Epidermal melanocyte (primary cell): Measurements from ENCODE around the gene PPFIBP1.
"Not testable (repeated sequence)": the region's sequence is repeated elsewhere in the genome, so short reads cannot be mapped to it uniquely, and the experiment has no call there.

Experiments used
- DNase-seq: peaks from one replicate; pipeline ENCODE4 v3.0.0; 2011; ENCODE audit warnings: low spot score; ENCODE audit not compliant: insufficient read length

The PPFIBP1 gene

DNA sequence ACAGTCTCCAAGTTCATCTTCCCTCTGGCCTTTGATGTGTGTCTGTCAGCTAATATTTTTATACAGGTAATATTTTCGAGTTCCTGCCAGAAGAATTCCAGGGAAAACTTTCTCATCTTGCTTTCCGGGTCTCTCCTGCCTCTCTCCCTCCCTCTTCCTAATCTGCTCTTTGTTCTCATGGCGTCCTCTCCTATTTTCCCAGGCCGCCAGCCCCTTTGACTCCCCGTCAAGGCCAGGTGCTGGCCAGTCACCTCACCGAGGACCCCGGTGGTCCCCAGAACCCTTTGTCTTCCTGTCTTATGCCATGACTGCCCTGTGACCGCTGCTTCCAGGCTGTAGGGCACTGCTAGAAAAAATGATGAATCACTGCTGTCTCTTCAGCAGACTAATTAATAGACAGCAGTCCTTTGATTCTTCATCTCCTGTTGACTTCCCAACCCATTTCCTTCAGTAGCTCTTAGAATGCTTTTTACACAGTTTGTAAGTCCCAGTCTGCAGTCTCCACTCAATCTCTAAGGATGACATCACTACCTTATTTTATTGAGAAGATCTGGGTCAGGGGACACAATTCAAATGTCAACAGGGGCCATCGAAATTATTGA, 40.7 kb downstream of the PPFIBP1 start:
- DNase-seq, result peak; percentile 33

DNA sequence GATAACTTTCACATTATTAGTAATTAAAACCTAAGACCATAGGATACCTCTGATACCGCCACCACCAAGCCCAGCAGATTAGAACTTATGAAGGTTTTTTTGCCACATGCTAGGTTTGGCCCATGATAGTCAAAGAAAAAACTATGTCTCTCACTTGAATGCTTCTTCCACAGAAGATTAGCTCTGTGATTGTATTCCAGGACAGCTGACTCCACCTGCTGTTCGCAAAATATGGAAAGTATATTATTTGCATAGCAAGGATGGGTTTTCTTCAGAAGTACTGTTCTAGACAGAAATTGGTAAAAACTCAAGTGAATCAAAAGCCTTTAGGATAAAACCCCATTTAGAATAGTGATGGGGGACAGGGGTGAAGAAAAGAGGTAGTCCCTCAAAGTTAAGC, 42.2 kb downstream of the PPFIBP1 start:
- no peak for DNase-seq

DNA sequence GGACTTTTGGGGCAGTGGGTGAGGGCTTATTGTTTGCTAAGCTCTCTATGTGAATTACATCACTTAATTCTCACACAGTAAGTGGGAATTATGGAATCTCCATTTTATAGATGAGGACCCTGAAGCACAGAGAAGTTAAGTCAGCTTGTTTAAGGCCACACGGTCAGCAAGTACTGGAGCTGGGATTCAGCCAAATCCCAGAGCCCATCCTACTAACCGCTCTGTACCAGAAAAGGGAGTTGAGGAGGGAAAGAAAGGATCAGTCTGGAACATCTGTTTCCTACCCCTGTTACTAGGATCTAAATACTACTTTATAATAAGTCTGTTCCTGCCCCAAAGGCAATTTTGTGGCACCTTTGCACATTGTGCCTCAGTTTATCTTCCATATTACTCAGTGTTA, 42.6 kb downstream of the PPFIBP1 start:
- DNase-seq, result no peak

GRCh38 chr12:27571463-27571862, 47.5 kb downstream of the PPFIBP1 start:
- no peak for DNase-seq

GRCh38 chr12:27572486-27573255, 48.7 kb downstream of the PPFIBP1 start:
- DNase-seq, result no peak

DNA sequence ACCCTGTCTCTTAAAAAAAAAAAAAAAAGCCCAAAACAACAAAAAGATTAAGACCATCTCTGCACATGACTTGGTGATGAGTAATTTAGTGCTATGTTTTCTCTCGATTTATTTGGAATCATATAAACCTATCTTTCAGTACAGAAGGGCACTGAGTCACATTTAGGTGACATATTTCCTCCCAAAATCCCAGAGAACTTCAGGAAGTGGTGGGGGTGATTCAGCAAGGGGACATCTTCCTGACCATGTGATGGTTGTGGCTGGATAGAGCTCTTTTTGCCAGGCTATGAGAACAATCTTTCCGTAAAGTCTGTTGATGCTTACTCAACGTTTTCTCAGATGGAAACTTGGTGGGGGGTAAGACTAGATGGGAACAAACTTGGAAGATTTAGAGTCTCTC, 50.0 kb downstream of the PPFIBP1 start:
- DNase-seq, result no peak

DNA sequence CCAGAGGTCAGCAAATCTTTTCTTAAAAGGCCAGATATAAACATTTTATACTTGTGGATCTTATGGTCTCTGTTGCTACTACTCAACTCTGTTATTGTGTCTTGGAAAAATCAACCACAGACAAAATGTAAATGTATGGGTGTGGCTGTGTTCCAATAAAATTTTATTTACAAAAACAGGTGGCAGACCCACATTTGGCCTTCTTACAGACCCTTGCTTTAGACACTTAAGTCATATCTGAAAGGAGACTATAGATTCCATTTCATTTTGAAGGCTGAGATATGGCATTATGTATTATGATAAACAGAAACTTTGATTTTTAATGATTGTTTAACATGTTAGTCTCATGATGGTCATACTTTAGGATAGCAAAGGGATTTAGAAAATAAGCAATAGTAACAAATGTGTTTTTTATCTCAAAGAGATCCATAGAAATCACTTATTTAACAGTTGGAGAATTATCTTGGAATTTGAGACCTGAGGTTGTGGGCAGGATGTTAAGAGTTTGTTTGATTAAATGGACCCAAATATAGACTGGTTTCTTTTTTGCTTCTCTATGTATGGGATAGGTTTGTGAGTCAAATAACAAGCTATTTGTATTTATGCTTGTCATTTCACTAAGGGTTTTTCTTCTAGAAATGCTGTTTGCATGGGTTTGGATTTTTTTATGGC, 51.2 kb downstream of the PPFIBP1 start:
- DNase-seq, result no peak

DNA sequence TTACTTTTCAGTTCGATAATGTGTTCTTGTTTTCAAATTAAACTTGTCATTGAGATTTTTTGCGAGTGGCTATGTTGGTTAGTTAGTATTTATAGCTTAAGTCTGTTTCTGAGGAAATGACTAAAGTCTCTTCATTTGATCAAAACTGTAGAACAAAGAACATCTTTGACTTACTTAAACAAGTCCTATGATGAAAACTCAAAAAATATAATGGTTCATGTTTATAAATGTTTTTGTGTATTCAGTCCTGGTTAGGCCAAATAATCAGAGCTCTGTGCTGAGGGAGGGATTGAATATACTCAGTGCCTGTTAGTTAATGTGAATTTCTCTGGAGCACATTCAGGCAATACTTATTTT, 51.7 kb downstream of the PPFIBP1 start:
- peak; percentile 25 for DNase-seq

DNA sequence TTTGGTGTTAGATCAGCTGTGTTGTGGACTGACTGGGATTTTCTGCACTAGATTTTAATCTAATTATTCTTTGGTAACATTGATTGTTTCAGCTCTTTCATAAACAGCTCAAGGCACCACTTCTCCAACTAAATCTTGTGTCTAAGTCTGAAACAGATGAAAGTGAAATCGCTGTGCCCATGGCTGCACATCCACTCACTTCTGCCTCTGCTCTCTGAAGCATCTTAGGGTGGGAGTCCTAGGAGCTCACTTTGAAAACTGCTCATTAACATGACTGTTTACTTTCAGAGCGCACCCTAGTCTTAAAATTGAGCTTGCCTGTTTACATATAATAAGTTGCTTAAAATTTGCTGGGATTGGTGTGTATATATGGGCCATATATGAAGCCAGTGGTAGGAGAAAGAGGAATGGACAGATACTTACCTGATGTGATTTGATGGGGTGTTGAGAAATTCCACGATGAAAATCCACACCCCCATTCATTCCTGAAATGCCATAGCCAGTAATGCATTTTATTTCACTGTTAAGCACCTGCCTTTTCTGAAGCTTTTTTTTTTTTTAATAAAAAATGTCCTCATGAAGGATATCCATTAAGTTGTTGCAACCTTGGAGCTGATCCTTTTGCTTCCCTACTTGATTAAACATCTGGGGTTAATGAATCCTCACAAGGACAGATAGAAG, 52.8 kb downstream of the PPFIBP1 start:
- no peak for DNase-seq

DNA sequence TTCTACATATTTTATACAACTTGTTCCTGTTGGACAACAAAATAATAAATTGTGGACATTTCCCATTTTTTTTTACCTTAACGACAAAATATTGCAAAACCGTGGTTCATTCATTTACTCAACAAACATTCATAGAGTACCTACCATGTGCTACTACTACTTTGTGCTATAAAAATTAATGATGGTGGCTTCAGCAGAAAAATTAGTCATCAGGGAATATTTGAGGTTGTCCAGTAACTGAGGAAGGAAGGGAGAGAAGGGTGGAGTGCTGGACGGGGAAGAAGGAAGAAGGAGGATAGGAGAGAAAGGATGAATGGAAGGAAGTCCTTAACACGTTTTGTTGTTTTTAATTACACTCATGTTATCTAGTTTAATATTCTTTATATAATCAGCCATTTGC, 53.7 kb downstream of the PPFIBP1 start:
- DNase-seq, result no peak

- no peak for DNase-seq
Measured at GRCh38 chr12:27578689-27579372, 54.8 kb downstream of the PPFIBP1 start.

DNA sequence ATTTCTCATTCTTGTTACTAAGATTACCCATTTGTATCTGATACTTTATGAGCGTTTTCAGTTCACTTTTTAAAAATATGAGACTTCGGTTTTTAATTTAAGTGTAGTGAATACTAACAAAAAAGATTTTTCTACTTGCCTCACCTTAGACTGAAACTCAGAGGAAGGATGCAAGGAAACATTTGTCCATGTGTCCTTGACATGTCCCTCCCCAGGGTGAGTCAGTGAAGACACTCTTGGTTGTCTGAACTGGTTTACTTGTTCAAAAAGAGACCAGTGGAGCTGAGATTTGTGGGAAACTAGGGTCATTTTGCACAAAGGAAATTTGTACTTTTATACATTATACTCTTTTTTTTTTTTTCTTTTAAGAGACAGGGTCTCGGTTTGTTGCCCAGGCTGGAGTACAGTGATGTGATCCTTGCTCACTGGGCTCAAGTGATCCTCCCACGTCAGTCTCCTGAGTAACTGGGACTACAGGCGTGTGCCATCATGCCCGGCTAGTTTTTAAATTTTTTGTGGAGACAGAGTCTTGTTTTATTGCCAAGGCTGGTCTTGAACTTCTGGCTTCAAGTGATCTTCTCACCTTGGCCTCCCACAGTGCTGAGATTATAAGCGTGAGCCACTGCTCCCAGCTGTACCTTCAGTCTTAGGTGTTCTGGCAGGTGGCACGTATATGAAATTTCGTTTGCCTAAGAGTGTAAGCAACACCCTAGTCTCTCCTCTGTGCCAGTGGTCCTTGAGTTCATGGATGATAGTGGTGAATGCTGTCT, 56.7 kb downstream of the PPFIBP1 start:
- no peak for DNase-seq

- DNase-seq, result not testable (repeated sequence)
Measured at GRCh38 chr12:27581331-27581671, 57.3 kb downstream of the PPFIBP1 start.

DNA sequence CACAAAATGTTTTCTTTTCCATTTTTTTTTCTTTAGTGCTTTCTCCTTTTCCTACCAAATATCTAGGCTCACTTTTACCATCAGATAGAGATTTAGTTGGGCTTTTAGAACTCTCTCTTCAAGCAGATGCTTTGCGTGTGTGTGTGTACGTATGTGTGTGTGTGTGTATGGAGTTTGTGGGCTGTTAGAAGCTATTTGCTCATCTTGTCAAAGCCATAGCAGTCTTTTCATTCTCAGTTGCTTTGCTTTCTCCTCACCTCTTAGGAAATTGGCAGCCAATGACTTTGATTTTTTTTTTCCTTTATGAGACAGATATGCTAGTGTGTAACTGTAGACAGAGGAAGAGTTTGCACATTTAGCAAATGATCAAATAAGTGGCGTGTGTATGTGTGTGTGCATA, 57.8 kb downstream of the PPFIBP1 start:
- not testable (repeated sequence) for DNase-seq

- DNase-seq, result not testable (repeated sequence)
Measured at GRCh38 chr12:27582445-27582844, 58.4 kb downstream of the PPFIBP1 start.

GRCh38 chr12:27583057-27583797, 59.2 kb downstream of the PPFIBP1 start:
- DNase-seq, result no peak

- no peak for DNase-seq
Measured at GRCh38 chr12:27583981-27584380, 60.0 kb downstream of the PPFIBP1 start.

GRCh38 chr12:27585739-27586265, 61.8 kb downstream of the PPFIBP1 start:
- DNase-seq, result no peak

DNA sequence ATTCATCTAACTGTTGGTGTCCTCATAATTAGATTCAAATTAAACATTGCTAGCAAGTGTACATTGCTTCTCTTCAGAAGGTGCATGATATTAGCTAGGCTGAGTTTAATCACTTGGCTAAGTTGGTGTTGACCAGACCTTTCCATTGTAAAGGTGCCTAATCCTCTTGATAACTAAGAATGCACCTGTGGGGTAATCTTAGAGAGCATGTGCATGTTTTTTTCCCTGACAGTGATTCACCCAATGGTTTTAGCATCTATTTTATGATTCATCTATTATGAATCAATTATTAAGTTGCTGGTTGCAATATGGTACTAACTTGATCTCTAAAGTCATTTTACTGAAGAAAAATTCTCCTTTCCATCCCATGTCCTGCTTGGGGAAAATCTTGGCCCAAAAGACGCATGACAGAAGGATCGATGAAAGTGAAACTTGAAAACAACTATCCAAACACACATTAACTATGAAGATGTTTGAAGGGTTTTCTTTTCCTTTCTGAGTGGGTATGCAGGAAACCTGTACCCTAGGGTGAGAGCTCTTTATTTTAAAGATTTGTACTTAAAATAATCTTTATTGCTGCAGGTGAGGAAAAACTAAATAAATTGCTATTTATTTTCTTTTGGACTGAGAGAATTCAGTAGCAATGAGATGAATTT, 64.2 kb downstream of the PPFIBP1 start:
- DNase-seq, result not testable (repeated sequence)
